Smooth muscle cell (in vitro differentiated cells): ENCODE data around the gene TLL2. TPM values are rescaled to one million over a fixed set of nuclear protein-coding genes. Genes with fewer than 3 reads are reported as not detected.

Experiments
- DNase-seq: peaks from one replicate; lab custom pipeline; 2025; ENCODE audit not compliant: unreplicated experiment; lab: John Stamatoyannopoulos, UW
- H2AFZ ChIP-seq: fragments of 200-600 bp; sonication (generic); 2 replicates; pipeline ENCODE4 v1.6.0; 2016; ENCODE audit warnings: antibody characterized with exemption, low read depth, mild to moderate bottlenecking
- H3F3A ChIP-seq: fragments of 200-600 bp; sonication (generic); 2 replicates; pipeline ENCODE4 v1.6.0; 2017; ENCODE audit warnings: antibody characterized with exemption, low read depth
- H3K27ac ChIP-seq: fragments of 200-600 bp; sonication (generic); 2 replicates; pipeline ENCODE4 v1.5.1; 2016; ENCODE audit warnings: low read depth, mild to moderate bottlenecking
- H3K27me3 ChIP-seq: fragments of 200-600 bp; sonication (generic); 2 replicates; pipeline ENCODE4 v1.6.1; 2016; ENCODE audit warnings: low read depth, mild to moderate bottlenecking
- H3K36me3 ChIP-seq: fragments of 200-600 bp; sonication (generic); 2 replicates; pipeline ENCODE4 v1.5.1; 2016; ENCODE audit warnings: low read depth
- H3K4me1 ChIP-seq: fragments of 200-600 bp; sonication (generic); 2 replicates; pipeline ENCODE4 v1.5.1; 2016; ENCODE audit warnings: low read depth
- H3K4me2 ChIP-seq: fragments of 200-600 bp; sonication (generic); 2 replicates; pipeline ENCODE4 v1.6.0; 2016; ENCODE audit warnings: mild to moderate bottlenecking
- H3K4me3 ChIP-seq: fragments of 200-600 bp; sonication (generic); 2 replicates; pipeline ENCODE4 v1.5.1; 2016; ENCODE audit warnings: mild to moderate bottlenecking
- H3K79me2 ChIP-seq: fragments of 200-600 bp; sonication (generic); 2 replicates; pipeline ENCODE4 v1.6.0; 2016; ENCODE audit warnings: low read depth, mild to moderate bottlenecking
- H3K9ac ChIP-seq: fragments of 200-600 bp; sonication (generic); 2 replicates; pipeline ENCODE4 v1.6.0; 2016; ENCODE audit warnings: low read depth
- H3K9me3 ChIP-seq: fragments of 200-600 bp; sonication (generic); replicated peaks from 2 replicates; pipeline ENCODE4 v1.5.1; 2016; ENCODE audit warnings: low read depth
- H4K20me1 ChIP-seq: fragments of 200-600 bp; sonication (generic); 2 replicates; pipeline ENCODE4 v1.6.0; 2016; ENCODE audit warnings: low read depth
- CTCF ChIP-seq: fragments of 200-600 bp; sonication (generic); IDR thresholded peaks from 2 replicates; pipeline ENCODE4 v1.5.1; 2017; ENCODE audit warnings: borderline replicate concordance, mild to moderate bottlenecking, antibody characterized with exemption; ENCODE audit not compliant: insufficient read depth, poor library complexity, severe bottlenecking
- WGBS: methylation state at CpG from one replicate; pipeline ENCODE4 v1.1.7; 2016; ENCODE audit warnings: low lambda C conversion rate; 5-methylcytosine and 5-hydroxymethylcytosine counted together
- polyA plus RNA-seq: library from polyadenylated mRNA; unstranded; fragments of >200 nt; fragmentation: Nextera tagmentation; extraction: Ambion mirVana; gene quantifications from 2 replicates; pipeline ENCODE4 v1.2.1, GENCODE V29; 2016
- total RNA-seq: library from RNA; depleted of rRNA; stranded (reverse); fragments of >200 nt; gene quantifications from 2 replicates; pipeline ENCODE4 v1.2.3, GENCODE V29; 2014

Gene TLL2
- total and polyA plus RNA-seq, 2 experiments from 2014 or later, result 0.18 TPM; not detected in 1

GRCh38 chr10:96541921-96542320 lies 28.2 kb upstream of the TLL2 start:
- peaks cover 73% of the 10 kb centered on the region for H3K79me2 ChIP-seq

DNA sequence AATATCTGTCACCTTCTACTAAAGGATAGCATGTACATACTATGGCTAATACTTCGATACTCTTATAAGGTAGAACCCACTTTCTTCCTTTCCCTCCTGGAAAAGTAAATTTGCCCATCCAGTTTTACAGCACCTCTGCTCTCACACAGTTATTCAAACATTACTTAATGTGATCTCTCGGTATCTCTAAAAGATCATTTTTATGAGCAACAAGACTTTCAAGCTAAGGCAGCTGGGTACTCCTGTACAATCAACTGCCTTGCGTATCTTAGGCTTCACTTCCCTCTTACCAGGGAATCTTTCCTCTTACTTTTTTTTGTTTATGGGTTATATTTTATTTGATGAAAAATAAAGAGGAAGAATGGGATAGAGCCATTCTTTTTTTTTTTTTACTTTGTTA lies 26.5 kb upstream of the TLL2 start:
- H3K9ac ChIP-seq, result no peak overlapping the region
- H3K79me2 ChIP-seq, result peaks cover 81% of the 10 kb centered on the region
- no peaks in the 10 kb centered on the region for H3K27me3 ChIP-seq
- H3K4me2 ChIP-seq, result no peak overlapping the region
- H3F3A ChIP-seq, result peaks cover 4% of the 10 kb centered on the region
- no peaks in the 10 kb centered on the region for H3K4me1 ChIP-seq
- peaks cover 95% of the 10 kb centered on the region for H4K20me1 ChIP-seq
- no peak for TF ChIP-seq CTCF
- peaks cover 22% of the 10 kb centered on the region for H3K36me3 ChIP-seq
- no peak overlapping the region for H3K27ac ChIP-seq
- no peaks in the 10 kb centered on the region for H3K9me3 ChIP-seq
- H2AFZ ChIP-seq, result no peak overlapping the region
- 100% methylated on average over 3 of the region's 3 CpGs for WGBS
- DNase-seq, result no peak
- H3K4me3 ChIP-seq, result no peak overlapping the region

More at GRCh38 chr10:96541921-96542320, 28.2 kb upstream of the TLL2 start:
- Histone ChIP-seq H3K4me2 (no peak overlapping the region), H3K27ac (no peak overlapping the region), H3K9ac (no peak overlapping the region), H2AFZ (no peak overlapping the region), H3K36me3 (peaks cover 28% of the 10 kb centered on the region), H3K4me3 (no peak overlapping the region), H3K9me3 (no peaks in the 10 kb centered on the region), H3K27me3 (no peaks in the 10 kb centered on the region), H3K4me1 (no peaks in the 10 kb centered on the region), H4K20me1 (peaks cover 95% of the 10 kb centered on the region), H3F3A (peaks cover 4% of the 10 kb centered on the region)
- no peak for TF ChIP-seq CTCF
- DNase-seq, result no peak
- WGBS, result 74% methylated on average over 2 of the region's 2 CpGs

DNA sequence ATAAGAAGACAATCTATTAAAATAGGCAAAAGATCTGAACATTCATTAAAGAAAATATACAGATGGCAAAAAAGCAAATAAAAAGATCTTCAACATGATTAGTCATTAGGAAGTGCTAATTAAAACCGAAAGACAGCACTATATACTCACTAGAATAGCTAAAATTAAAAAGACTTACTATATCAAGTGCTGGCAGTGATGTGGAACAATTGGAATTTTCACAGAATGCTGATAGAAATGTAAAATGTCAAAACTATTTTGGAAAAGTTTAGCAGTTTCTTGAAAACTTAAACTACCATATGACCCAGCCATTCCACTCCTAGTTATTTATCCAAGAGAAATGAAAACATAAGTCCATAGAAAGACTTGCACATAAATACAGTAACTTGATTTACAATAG lies 25.0 kb upstream of the TLL2 start:
- no peak overlapping the region for H3K4me2 ChIP-seq
- H3K36me3 ChIP-seq, result peaks cover 14% of the 10 kb centered on the region
- H3K27ac ChIP-seq, result no peak overlapping the region
- no peak overlapping the region for H2AFZ ChIP-seq
- H3K9ac ChIP-seq, result no peak overlapping the region
- no peaks in the 10 kb centered on the region for H3K9me3 ChIP-seq
- no peaks in the 10 kb centered on the region for H3K27me3 ChIP-seq
- no peak for TF ChIP-seq CTCF
- H3K4me1 ChIP-seq, result no peaks in the 10 kb centered on the region
- H3F3A ChIP-seq, result peaks cover 4% of the 10 kb centered on the region
- H3K79me2 ChIP-seq, result peaks cover 80% of the 10 kb centered on the region
- peaks cover 97% of the 10 kb centered on the region for H4K20me1 ChIP-seq
- 95% methylated on average over 1 of the region's 1 CpG for WGBS
- H3K4me3 ChIP-seq, result no peak overlapping the region
- DNase-seq, result no peak

GRCh38 chr10:96536129-96536528 lies 22.4 kb upstream of the TLL2 start:
- peaks cover 71% of the 10 kb centered on the region for H3K79me2 ChIP-seq
- no peak overlapping the region for H2AFZ ChIP-seq
- H3K27me3 ChIP-seq, result no peaks in the 10 kb centered on the region
- H3K4me1 ChIP-seq, result no peaks in the 10 kb centered on the region
- no peaks in the 10 kb centered on the region for H3F3A ChIP-seq
- no peak overlapping the region for H3K4me3 ChIP-seq
- H4K20me1 ChIP-seq, result peaks cover 97% of the 10 kb centered on the region
- no peak for DNase-seq
- no peak overlapping the region for H3K9ac ChIP-seq
- H3K9me3 ChIP-seq, result no peaks in the 10 kb centered on the region
- peaks cover 12% of the 10 kb centered on the region for H3K36me3 ChIP-seq
- H3K4me2 ChIP-seq, result no peak overlapping the region
- no peak overlapping the region for H3K27ac ChIP-seq
- TF ChIP-seq CTCF, result no peak
- WGBS, result 100% methylated on average over 1 of the region's 1 CpG
